Hypothalamus (tissue), 51 donors: ENCODE measurements around the gene TRPM3.
A peak's percentile ranks its signal among the peaks of the same experiment; 100 is the strongest.

Experiments
- DNase-seq, 51 donors: peaks; one replicate each; lab custom pipeline; 2025; lab: John Stamatoyannopoulos, UW

Gene TRPM3

GRCh38 chr9:70502690-70503089 lies 618.7 kb downstream of the TRPM3 start:
- no peak for DNase-seq

- DNase-seq, result no peak
Observed at GRCh38 chr9:70500793-70501192, 620.6 kb downstream of the TRPM3 start.

GRCh38 chr9:70499621-70500020 lies 621.8 kb downstream of the TRPM3 start:
- DNase-seq, result no peak

- DNase-seq, result no peak
Observed at GRCh38 chr9:70498866-70499265, 622.6 kb downstream of the TRPM3 start.

GRCh38 chr9:70496244-70496643 lies 625.2 kb downstream of the TRPM3 start:
- no peak for DNase-seq

GRCh38 chr9:70495514-70495913 lies 625.9 kb downstream of the TRPM3 start:
- no peak for DNase-seq

GRCh38 chr9:70494221-70494620 lies 627.2 kb downstream of the TRPM3 start:
- peak in 2 of 51 donors; percentile 7 to 23 for DNase-seq

- DNase-seq, result no peak
Observed at GRCh38 chr9:70493029-70493428, 628.4 kb downstream of the TRPM3 start.

GRCh38 chr9:70492319-70492777 lies 629.1 kb downstream of the TRPM3 start:
- no peak for DNase-seq

- DNase-seq, result no peak
Observed at GRCh38 chr9:70491426-70492318, 629.7 kb downstream of the TRPM3 start.

- DNase-seq, result no peak
Observed at GRCh38 chr9:70490478-70490877, 630.9 kb downstream of the TRPM3 start.

- DNase-seq, result no peak
Observed at GRCh38 chr9:70488793-70489105, 632.7 kb downstream of the TRPM3 start.

- DNase-seq, result no peak
Observed at GRCh38 chr9:70488098-70488792, 633.2 kb downstream of the TRPM3 start.

GRCh38 chr9:70486127-70486526 lies 635.3 kb downstream of the TRPM3 start:
- no peak for DNase-seq

GRCh38 chr9:70485273-70485858 lies 636.1 kb downstream of the TRPM3 start:
- peak in 1 of 51 donors; percentile 10 for DNase-seq

GRCh38 chr9:70484232-70485130 lies 636.9 kb downstream of the TRPM3 start:
- peak in 12 of 51 donors; percentile 11 to 67 (median 27) for DNase-seq

GRCh38 chr9:70481471-70481870 lies 640.0 kb downstream of the TRPM3 start:
- DNase-seq, result no peak

- peak in 49 of 51 donors; percentile 9 to 89 (median 63) for DNase-seq
Observed at GRCh38 chr9:70480405-70480980, 640.9 kb downstream of the TRPM3 start.

- DNase-seq, result peak in 4 of 51 donors; percentile 6 to 60 (median 16)
Observed at GRCh38 chr9:70479880-70480291, 641.5 kb downstream of the TRPM3 start.
